ENCODE results near the gene ARHGAP15. TPM values are rescaled to one million over a fixed set of nuclear protein-coding genes. Genes with fewer than 3 reads are reported as not detected.
A peak's percentile ranks its signal among the peaks of the same experiment; 100 is the strongest.

Gene ARHGAP15
- polyA plus RNA-seq, 2 of the 4 experiments (the other 2 are of a cell fraction): 0.34 TPM; not detected in 1

DNA sequence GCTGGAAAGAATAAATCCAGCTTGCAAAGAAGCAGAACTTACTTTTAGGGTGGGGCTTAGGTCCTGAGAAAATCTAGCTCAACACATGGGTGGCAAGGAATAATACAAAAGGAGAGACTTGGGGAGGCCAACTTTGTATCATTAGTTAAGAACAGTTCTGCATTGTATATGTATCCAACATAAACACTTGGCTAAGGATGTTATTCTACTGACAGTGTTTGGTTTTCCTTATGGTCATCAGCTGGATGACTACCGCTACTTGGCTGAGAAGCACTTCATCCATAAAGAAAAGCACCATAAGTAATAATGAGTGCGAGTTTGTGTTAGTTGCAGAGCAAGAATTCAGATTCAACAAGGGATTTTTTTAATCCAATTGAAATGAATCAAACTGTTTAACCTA lies 614.9 kb downstream of the ARHGAP15 start:
- no peaks in the 10 kb centered on the region for H3K9me3 ChIP-seq
- no peaks in the 10 kb centered on the region for H3K4me1 ChIP-seq
- CTCF ChIA-PET: no interaction called here
- POLR2A ChIA-PET: no interaction called here
- no peak overlapping the region for H3K4me3 ChIP-seq
- WGBS (ENCODE audit: missing lambda C conversion rate): 58% methylated on average over 2 of the region's 2 CpGs
- FAIRE-seq: no peak
- no peak overlapping the region for H3K4me2 ChIP-seq
- ATAC-seq: no peak
- DNase-seq (ENCODE audit: low read depth in 1 of 2, low spot score in 1 of 2): no peak
- TF ChIP-seq FOXS1 (CRISPR knock-in tag; IDR thresholded peaks at IDR 0.05): no peak
- no peak for TF ChIP-seq POLR2A (IDR thresholded peaks at IDR 0.05; ENCODE audit: low read length)
- TF ChIP-seq BHLHE40 (IDR thresholded peaks at IDR 0.05; ENCODE audit: low read depth, low read length): no peak
- H3K27ac ChIP-seq: no peak overlapping the region

DNA sequence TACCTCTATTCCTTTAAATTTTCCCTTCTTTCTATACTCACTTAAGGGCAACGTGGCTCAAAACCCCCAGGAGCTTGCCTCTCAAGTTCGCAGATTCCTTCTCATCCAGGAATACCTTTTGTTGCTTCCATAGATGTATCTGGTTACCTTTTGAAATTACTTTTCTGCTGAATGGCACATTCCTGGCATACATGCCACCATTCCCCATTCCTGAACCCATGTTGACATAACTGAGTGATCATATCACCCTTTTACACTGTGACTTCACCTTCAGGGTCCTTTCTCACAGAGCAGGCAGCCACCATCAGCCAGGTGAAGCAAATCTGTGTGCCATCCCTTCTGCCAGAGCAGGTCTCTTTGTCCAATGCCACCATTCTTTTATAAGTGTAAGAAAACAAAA lies 615.8 kb downstream of the ARHGAP15 start:
- ChIA-PET CTCF (no interaction called here), POLR2A (no interaction called here)
- no peak overlapping the region for H3K4me3 ChIP-seq
- no peak overlapping the region for H3K4me2 ChIP-seq
- 26% methylated on average over 2 of the region's 2 CpGs for WGBS (ENCODE audit: missing lambda C conversion rate)
- H3K9me3 ChIP-seq: no peaks in the 10 kb centered on the region
- ATAC-seq: no peak
- TF ChIP-seq POLR2A (IDR thresholded peaks at IDR 0.05; ENCODE audit: low read length) (no peak), MAFK (IDR thresholded peaks at IDR 0.05; ENCODE audit: partially characterized antibody) (peak; percentile 11)
- FAIRE-seq: no peak
- DNase-seq (ENCODE audit: low read depth in 1 of 2, low spot score in 1 of 2): no peak
- no peak overlapping the region for H3K27ac ChIP-seq
- H3K4me1 ChIP-seq: no peaks in the 10 kb centered on the region

DNA sequence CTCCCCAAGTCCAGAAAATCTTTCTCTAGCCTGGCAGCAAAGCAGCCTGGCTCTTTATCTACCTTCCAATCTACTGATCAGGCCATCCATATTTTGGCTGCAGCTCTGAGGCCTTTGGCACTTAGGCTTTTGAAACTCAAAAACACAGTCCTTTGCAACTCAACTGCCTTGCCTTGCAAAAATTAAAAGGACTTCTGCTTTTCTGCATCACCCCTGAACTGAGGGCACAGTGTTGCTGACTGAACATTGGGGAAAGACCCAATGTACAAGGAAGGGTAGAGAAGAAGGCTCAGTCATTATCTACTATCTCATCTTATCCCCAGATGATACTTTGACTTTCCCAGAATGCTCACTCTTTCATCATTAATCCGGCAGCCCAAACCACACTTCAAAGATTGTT lies 625.5 kb downstream of the ARHGAP15 start:
- POLR2A ChIA-PET: no interaction called here

DNA sequence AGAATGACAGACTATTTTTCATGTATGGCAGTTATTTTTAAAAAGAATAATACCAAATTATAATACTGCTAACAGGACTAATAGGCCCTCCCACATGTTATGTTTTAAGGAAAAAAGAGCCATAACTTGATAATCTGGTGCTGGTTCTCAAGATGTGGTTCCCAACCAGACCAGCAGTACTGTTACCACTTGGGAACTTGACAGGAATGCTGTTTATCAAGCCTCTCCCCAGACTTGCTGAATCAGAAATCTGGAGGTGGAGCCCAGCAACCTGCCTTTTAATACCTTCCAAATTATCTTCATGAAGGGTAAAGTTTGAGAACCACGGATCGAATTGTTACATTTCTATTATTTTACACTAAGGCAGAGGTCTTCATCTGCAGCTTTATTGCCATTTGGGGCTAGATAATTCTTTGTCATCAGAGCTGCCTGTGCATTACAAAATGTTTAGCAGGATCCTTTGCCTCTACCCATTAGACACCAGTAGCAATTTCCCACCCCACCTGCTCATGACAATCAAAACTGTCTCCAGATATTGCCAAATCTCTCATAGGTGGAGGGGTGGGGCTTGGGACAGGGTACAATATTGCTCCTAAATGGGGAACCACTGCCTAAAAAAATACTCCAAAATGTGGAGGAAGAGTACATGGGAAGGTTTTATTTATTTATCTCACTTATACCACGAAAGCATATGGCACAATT lies 629.6 kb downstream of the ARHGAP15 start:
- POLR2A ChIA-PET: no interaction called here
- no peak overlapping the region for H3K4me3 ChIP-seq
- TF ChIP-seq RNF2 (IDR thresholded peaks at IDR 0.05; ENCODE audit: borderline replicate concordance, low read depth): no peak
- TF ChIP-seq KDM5A (IDR thresholded peaks at IDR 0.05): no peak
- TF ChIP-seq ESRRA (IDR thresholded peaks at IDR 0.05; ENCODE audit: borderline replicate concordance, low read length): no peak
- TF ChIP-seq NR3C1 (IDR thresholded peaks at IDR 0.05): no peak
- TF ChIP-seq TFCP2L1 (CRISPR knock-in tag; IDR thresholded peaks at IDR 0.05): no peak
- TF ChIP-seq, protein P1, sequence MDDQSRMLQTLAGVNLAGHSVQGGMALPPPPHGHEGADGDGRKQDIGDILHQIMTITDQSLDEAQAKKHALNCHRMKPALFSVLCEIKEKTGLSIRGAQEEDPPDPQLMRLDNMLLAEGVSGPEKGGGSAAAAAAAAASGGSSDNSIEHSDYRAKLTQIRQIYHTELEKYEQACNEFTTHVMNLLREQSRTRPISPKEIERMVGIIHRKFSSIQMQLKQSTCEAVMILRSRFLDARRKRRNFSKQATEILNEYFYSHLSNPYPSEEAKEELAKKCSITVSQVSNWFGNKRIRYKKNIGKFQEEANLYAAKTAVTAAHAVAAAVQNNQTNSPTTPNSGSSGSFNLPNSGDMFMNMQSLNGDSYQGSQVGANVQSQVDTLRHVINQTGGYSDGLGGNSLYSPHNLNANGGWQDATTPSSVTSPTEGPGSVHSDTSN (IDR thresholded peaks at IDR 0.05): no peak
- TF ChIP-seq, protein P2, sequence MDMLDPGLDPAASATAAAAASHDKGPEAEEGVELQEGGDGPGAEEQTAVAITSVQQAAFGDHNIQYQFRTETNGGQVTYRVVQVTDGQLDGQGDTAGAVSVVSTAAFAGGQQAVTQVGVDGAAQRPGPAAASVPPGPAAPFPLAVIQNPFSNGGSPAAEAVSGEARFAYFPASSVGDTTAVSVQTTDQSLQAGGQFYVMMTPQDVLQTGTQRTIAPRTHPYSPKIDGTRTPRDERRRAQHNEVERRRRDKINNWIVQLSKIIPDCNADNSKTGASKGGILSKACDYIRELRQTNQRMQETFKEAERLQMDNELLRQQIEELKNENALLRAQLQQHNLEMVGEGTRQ (IDR thresholded peaks at IDR 0.05): no peak
- TF ChIP-seq HEYL (CRISPR knock-in tag; IDR thresholded peaks at IDR 0.05): no peak
- no peak for TF ChIP-seq POLR2AphosphoS2 (conservative IDR thresholded peaks at IDR 0.05; ENCODE audit: low read length)
- TF ChIP-seq SREBF2 (IDR thresholded peaks at IDR 0.05): no peak
- TF ChIP-seq ZFP36 (IDR thresholded peaks at IDR 0.05; ENCODE audit: borderline replicate concordance, partially characterized antibody): no peak
- CTCF ChIA-PET: no interaction called here
- no peaks in the 10 kb centered on the region for H3K4me1 ChIP-seq
- no peak overlapping the region for H3K4me2 ChIP-seq
- FAIRE-seq (no peak), DNase-seq (ENCODE audit: low read depth in 1 of 2, low spot score in 1 of 2) (no peak), ATAC-seq (no peak)
- 54% methylated on average over 3 of the region's 3 CpGs for WGBS (ENCODE audit: missing lambda C conversion rate)
- H3K27ac ChIP-seq: no peak overlapping the region
- H3K9me3 ChIP-seq: no peaks in the 10 kb centered on the region

More for the DNA sequence above, 625.5 kb downstream of the ARHGAP15 start:
- ATAC-seq (no peak), FAIRE-seq (no peak), DNase-seq (ENCODE audit: low read depth in 1 of 2, low spot score in 1 of 2) (no peak)
- Histone ChIP-seq H3K4me2 (no peak overlapping the region), H3K9me3 (no peaks in the 10 kb centered on the region), H3K27ac (no peak overlapping the region), H3K4me3 (no peak overlapping the region), H3K4me1 (no peaks in the 10 kb centered on the region)
- WGBS (ENCODE audit: missing lambda C conversion rate): 80% methylated on average over 1 of the region's 1 CpG
- TF ChIP-seq CBX2 (IDR thresholded peaks at IDR 0.05; ENCODE audit: borderline replicate concordance, low read depth) (no peak), JUN (IDR thresholded peaks at IDR 0.05) (no peak), POLR2A (IDR thresholded peaks at IDR 0.05; ENCODE audit: low read length) (no peak), NR3C1 (IDR thresholded peaks at IDR 0.05) (no peak)
- TF ChIP-seq, protein P3, sequence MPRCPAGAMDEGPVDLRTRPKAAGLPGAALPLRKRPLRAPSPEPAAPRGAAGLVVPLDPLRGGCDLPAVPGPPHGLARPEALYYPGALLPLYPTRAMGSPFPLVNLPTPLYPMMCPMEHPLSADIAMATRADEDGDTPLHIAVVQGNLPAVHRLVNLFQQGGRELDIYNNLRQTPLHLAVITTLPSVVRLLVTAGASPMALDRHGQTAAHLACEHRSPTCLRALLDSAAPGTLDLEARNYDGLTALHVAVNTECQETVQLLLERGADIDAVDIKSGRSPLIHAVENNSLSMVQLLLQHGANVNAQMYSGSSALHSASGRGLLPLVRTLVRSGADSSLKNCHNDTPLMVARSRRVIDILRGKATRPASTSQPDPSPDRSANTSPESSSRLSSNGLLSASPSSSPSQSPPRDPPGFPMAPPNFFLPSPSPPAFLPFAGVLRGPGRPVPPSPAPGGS (IDR thresholded peaks at IDR 0.05): no peak
- CTCF ChIA-PET: no interaction called here

Measured in A549 (cell line).